ENCODE data around the gene MAS1.

GRCh38 chr6:159876242-159876641 is 14.5 kb upstream of the MAS1 start:
- TF ChIP-seq POLR2AphosphoS5 (IDR thresholded peaks at IDR 0.05; ENCODE audit: borderline replicate concordance, low read depth, low read length) (no peak), FOXP2 (optimal IDR thresholded peaks at IDR 0.05; ENCODE audit: control extremely low read depth, extremely low read length, insufficient read depth) (no peak)

All from SK-N-MC (cell line).